T-helper 17 cell (primary cell): ENCODE measurements around the gene TRIM54. TPM values are rescaled to one million over a fixed set of nuclear protein-coding genes. Genes with fewer than 3 reads are reported as not detected.
"Not testable (repeated sequence)": the region's sequence is repeated elsewhere in the genome, so short reads cannot be mapped to it uniquely, and the experiment has no call there.

Experiments used
- ATAC-seq: fragments of 150-1000 bp; cut with Tn5 transposase; 2 replicates; pipeline ENCODE4 v1.10.0; 2021; ENCODE audit warnings: mild to moderate bottlenecking, moderate library complexity
- DNase-seq, 3 donors: peaks; one replicate each; pipeline versions ENCODE4 v3.0.0 to v3.0.0-alpha.2; 2020 to 2021
- H3K9me3 ChIP-seq: one replicate; pipeline ENCODE4 v1.7.0; 2013; ENCODE audit warnings: low read length, mild to moderate bottlenecking; ENCODE audit not compliant: control insufficient read depth, poor library complexity, severe bottlenecking
- H3K27ac Mint-ChIP-seq: one replicate; pipeline ENCODE4 v1.8.0; 2022; ENCODE audit warnings: mild to moderate bottlenecking, moderate library complexity, mixed read lengths
- H3K27me3 Mint-ChIP-seq: one replicate; pipeline ENCODE4 v1.8.0; 2022; ENCODE audit warnings: mixed read lengths
- H3K36me3 Mint-ChIP-seq: one replicate; pipeline ENCODE4 v1.8.0; 2022; ENCODE audit warnings: low read depth, mixed read lengths
- H3K4me1 Mint-ChIP-seq: one replicate; pipeline ENCODE4 v1.8.0; 2022; ENCODE audit warnings: mild to moderate bottlenecking, mixed read lengths
- H3K4me3 Mint-ChIP-seq: one replicate; pipeline ENCODE4 v1.8.0; 2022; ENCODE audit warnings: mild to moderate bottlenecking, moderate library complexity, mixed read lengths
- total RNA-seq, 4 donors: library from RNA in 2 of 4; stranded (reverse) in 2 of 4; gene quantifications; one replicate each; pipeline ENCODE4 v1.2.3 and lab custom pipeline; 2022 to 2026

Gene TRIM54
- total RNA-seq, 2 donors from 2014 or later: not detected

- DNase-seq (no peak), ATAC-seq (no peak)
- peaks cover 30% of the 10 kb centered on the region for H3K4me1 Mint-ChIP-seq
- H3K36me3 Mint-ChIP-seq: peaks cover 27% of the 10 kb centered on the region
- peak overlapping the region; percentile 99 for H3K4me3 Mint-ChIP-seq
- H3K27me3 Mint-ChIP-seq: peaks cover 51% of the 10 kb centered on the region
- no peaks in the 10 kb centered on the region for H3K9me3 ChIP-seq
- peak overlapping the region; percentile 82 for H3K27ac Mint-ChIP-seq
These were observed 18.7 kb upstream of the TRIM54 start for GRCh38 chr2:27263287-27264252.

GRCh38 chr2:27264253-27264752 is 17.9 kb upstream of the TRIM54 start:
- Mint-ChIP-seq H3K27ac (peak overlapping the region; percentile 82), H3K36me3 (peaks cover 23% of the 10 kb centered on the region), H3K27me3 (peaks cover 45% of the 10 kb centered on the region), H3K4me1 (peaks cover 30% of the 10 kb centered on the region), H3K4me3 (peak overlapping the region; percentile 99)
- peak in 1 of 3 donors; percentile 24 for DNase-seq
- peak; percentile 59 for ATAC-seq
- H3K9me3 ChIP-seq: no peaks in the 10 kb centered on the region

GRCh38 chr2:27264753-27265535 is 17.3 kb upstream of the TRIM54 start:
- DNase-seq (peak; percentile 58 to 63 (median 60)), ATAC-seq (peak; percentile 85)
- Mint-ChIP-seq H3K4me1 (peaks cover 30% of the 10 kb centered on the region), H3K4me3 (peak overlapping the region; percentile 99), H3K27ac (peak overlapping the region; percentile 82), H3K27me3 (peaks cover 39% of the 10 kb centered on the region), H3K36me3 (peaks cover 20% of the 10 kb centered on the region)
- no peaks in the 10 kb centered on the region for H3K9me3 ChIP-seq

GRCh38 chr2:27265536-27265870 is 16.7 kb upstream of the TRIM54 start:
- no peaks in the 10 kb centered on the region for H3K9me3 ChIP-seq
- H3K4me1 Mint-ChIP-seq: peaks cover 30% of the 10 kb centered on the region
- H3K4me3 Mint-ChIP-seq: peak overlapping the region; percentile 75
- ATAC-seq (no peak), DNase-seq (no peak)
- peaks cover 19% of the 10 kb centered on the region for H3K36me3 Mint-ChIP-seq
- peaks cover 33% of the 10 kb centered on the region for H3K27me3 Mint-ChIP-seq
- H3K27ac Mint-ChIP-seq: no peak overlapping the region

- H3K36me3 Mint-ChIP-seq, H3K27ac Mint-ChIP-seq, H3K4me3 Mint-ChIP-seq, DNase-seq, H3K9me3 ChIP-seq, ATAC-seq: not testable (repeated sequence)
- peaks cover 13% of the 10 kb centered on the region for H3K4me1 Mint-ChIP-seq
- H3K27me3 Mint-ChIP-seq: peaks cover 25% of the 10 kb centered on the region
These were observed 13.9 kb upstream of the TRIM54 start for GRCh38 chr2:27268296-27268695.

DNA sequence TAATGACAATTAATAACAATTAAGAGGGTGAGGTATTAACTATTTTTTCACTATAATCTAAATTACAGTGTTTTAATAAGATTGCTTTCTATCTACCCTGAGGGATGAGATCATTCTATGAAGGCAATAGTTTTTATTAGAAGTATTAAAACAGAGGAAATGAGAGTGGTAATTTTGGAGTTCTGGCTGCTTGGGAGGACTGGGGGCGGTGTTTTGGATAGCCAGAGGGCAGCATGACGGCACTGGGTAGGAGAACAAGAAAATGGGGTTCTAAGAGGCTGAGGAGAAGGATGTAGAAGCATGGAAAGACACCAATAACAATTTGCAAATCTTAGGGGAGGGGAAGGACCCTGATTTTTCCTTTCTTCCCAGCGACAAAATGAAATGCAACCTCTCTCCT is 12.1 kb upstream of the TRIM54 start:
- Mint-ChIP-seq H3K4me1 (peaks cover 2% of the 10 kb centered on the region), H3K27ac (no peak overlapping the region), H3K27me3 (peaks cover 10% of the 10 kb centered on the region), H3K36me3 (peaks cover 3% of the 10 kb centered on the region), H3K4me3 (no peak overlapping the region)
- DNase-seq (no peak), ATAC-seq (no peak)
- no peaks in the 10 kb centered on the region for H3K9me3 ChIP-seq

- peaks cover 3% of the 10 kb centered on the region for H3K36me3 Mint-ChIP-seq
- H3K27me3 Mint-ChIP-seq: peaks cover 10% of the 10 kb centered on the region
- no peak for ATAC-seq
- no peak for DNase-seq
- no peaks in the 10 kb centered on the region for H3K4me1 Mint-ChIP-seq
- no peak overlapping the region for H3K27ac Mint-ChIP-seq
- H3K4me3 Mint-ChIP-seq: no peak overlapping the region
- H3K9me3 ChIP-seq: no peaks in the 10 kb centered on the region
These were observed 11.6 kb upstream of the TRIM54 start for GRCh38 chr2:27270670-27271069.

DNA sequence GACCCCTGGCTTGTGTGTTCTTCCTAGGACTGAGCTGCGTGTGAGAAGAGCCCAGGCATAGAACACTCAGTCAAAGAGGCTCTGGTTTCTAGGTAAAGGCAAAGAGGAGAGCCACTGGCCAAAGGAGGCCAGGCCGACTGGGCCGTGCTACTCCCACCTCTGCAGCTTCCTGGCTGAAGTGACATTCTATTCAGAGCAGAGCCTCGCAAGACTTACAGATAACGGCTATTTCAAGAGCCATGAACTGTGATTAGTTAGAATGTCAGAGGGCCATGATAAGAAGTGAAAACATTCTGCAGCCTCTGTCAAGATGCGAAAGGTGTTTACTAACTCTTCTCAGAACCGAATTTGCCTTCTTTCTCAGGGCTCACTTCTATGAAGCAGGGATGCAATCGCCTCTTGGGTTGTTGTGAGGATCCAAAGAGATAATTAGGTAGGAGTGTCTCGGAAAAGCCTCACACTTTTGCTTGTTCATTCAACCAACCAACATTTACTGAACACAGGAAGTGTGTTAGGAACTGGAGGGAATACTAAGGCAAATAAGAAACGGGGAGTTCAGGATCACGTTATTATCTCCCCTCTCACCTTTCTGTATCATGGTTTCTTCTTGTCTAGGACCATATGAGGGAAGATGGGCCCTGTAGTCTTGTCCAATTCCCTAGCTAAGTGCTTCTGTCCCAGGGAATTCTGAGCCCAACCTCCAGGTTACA is 10.4 kb upstream of the TRIM54 start:
- H3K27me3 Mint-ChIP-seq: peaks cover 21% of the 10 kb centered on the region

DNA sequence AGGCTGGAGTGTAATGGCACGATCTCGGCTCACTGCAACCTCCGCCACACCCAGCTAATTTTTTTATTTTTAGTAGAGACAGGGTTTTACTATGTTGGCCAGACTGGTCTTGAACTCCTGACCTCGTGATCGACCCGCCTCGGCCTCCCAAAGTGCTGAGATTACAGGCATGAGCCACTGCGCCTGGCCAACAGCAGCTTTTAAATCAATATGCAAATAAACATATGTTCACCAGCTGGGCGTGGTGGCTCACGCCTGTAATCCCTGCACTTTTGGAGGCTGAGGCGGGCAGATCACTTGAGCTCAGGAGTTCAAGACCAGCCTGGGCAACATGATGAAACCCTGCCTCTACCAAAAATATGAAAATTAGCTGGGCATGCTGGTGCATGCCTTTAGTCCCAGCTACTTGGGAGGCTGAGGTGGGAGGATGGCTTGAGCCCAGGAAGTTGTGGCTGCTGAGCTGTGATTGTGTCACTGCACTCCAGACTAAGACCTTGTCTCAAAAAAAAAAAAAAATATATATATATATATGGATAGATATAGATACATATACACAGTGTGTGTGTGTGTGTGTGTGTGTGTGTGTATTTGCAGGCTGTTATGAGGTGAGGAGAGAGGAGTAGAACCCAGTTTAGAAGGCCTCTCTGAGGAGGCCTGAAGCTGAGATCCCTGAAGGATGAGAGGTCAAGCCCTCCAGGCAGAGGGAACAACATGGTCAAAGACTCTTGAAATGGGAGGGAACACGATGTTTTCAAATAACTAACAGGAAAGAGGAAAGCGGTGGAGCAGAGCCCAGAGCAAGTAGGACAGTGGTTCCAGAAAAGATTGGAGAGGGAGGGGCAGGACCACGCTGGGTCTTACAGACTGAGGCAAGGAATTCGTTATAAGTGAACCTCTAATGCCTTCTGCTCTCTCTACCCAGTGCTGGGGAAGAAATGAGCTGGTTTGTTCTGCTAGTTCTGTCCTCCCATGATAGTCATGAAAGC is 9.4 kb upstream of the TRIM54 start:
- H3K27me3 Mint-ChIP-seq: peaks cover 28% of the 10 kb centered on the region
- not testable (repeated sequence) for H3K27ac Mint-ChIP-seq, H3K36me3 Mint-ChIP-seq, DNase-seq, H3K4me3 Mint-ChIP-seq, H3K4me1 Mint-ChIP-seq, ATAC-seq, H3K9me3 ChIP-seq

More for the DNA sequence above, 10.4 kb upstream of the TRIM54 start:
- H3K9me3 ChIP-seq: no peaks in the 10 kb centered on the region
- Mint-ChIP-seq H3K36me3 (peaks cover 3% of the 10 kb centered on the region), H3K27ac (no peak overlapping the region), H3K4me1 (no peaks in the 10 kb centered on the region), H3K4me3 (no peak overlapping the region)
- DNase-seq (no peak), ATAC-seq (no peak)

DNA sequence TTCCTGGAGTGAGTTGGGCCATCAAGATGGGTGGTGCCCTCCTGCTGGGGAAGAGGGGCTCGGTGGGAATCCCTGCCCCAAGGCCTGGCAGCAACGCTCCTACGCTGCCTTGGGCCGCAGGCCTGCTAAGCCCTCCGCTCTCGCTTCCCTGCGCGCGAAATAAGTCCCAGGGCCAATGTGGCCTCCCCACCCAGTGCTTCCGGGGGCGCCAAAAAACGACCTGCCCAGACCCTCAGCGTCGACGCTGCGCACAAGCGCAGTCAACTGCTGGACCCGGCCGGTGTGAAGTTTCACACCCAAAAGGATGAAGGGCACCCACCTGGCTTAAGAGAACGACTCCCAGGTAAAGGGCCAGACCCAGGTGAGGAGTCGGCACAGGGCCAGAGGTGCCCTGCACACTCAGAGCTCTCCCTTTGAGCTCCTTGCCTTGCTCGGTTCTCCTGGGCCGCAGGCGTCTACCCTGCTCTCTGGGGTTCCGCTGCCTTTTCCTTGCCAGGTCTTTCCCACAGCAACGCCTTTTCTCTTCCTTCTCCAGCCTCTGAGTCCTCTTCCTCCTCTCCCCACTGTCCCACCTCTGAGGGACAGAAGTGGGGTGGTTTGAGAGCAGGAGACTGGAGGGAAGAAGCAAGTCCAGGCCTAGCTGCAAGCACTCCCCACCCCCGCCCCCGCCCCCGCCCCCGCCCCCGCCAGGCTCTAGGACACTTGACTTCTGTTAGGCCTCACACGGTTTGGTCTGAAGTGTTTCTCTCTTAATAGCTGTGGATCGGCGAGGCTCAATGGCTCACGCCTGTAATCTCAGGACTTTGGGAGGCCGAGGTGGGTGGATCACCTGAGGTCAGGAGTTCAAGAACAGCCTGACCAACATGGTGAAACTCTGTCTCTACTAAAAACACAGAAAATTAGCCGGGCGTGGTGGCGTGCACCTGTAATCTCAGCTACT is 6.7 kb upstream of the TRIM54 start, which contains the start of gene DNAJC5G:
TSS of gene DNAJC5G (plus strand) at position 223 of the 940 bp plus-strand sequence. CDS start 1,296 bp downstream, outside the sequence.
- H3K36me3 Mint-ChIP-seq: peaks cover 3% of the 10 kb centered on the region

GRCh38 chr2:27278010-27278409 is 4.2 kb upstream of the TRIM54 start:
- Mint-ChIP-seq H3K4me1 (peaks cover 7% of the 10 kb centered on the region), H3K27me3 (peaks cover 55% of the 10 kb centered on the region), H3K4me3 (no peak overlapping the region), H3K36me3 (peaks cover 4% of the 10 kb centered on the region), H3K27ac (no peak overlapping the region)
- no peaks in the 10 kb centered on the region for H3K9me3 ChIP-seq
- ATAC-seq (no peak), DNase-seq (no peak)

More for the DNA sequence above, 6.7 kb upstream of the TRIM54 start, which contains the start of gene DNAJC5G:
- Mint-ChIP-seq H3K27ac (no peak within 1 kb of the TSS), H3K4me3 (no peak within 1 kb of the TSS), H3K4me1 (peaks cover 7% of the 10 kb centered on the region), H3K27me3 (peaks cover 37% of the 10 kb centered on the region)
- H3K9me3 ChIP-seq: no peaks in the 10 kb centered on the region
- ATAC-seq (no peak), DNase-seq (no peak)
